ENCODE measurements around the gene SPIRE2.

SPIRE2 gene

GRCh38 chr16:89893642-89894548, 65.6 kb downstream of the SPIRE2 start:
- DNase-seq (ENCODE audit: extremely low read depth in 1 of 2, low read depth in 1 of 2): no peak

- no peak for DNase-seq (ENCODE audit: extremely low read depth in 1 of 2, low read depth in 1 of 2)
Observed at GRCh38 chr16:89895482-89896250, 67.4 kb downstream of the SPIRE2 start.

- DNase-seq (ENCODE audit: extremely low read depth in 1 of 2, low read depth in 1 of 2): no peak
Observed at GRCh38 chr16:89897204-89897603, 68.9 kb downstream of the SPIRE2 start.

- no peak for DNase-seq (ENCODE audit: extremely low read depth in 1 of 2, low read depth in 1 of 2)
Observed at GRCh38 chr16:89898201-89898967, 70.1 kb downstream of the SPIRE2 start.

- no peak for DNase-seq (ENCODE audit: extremely low read depth in 1 of 2, low read depth in 1 of 2)
Observed at GRCh38 chr16:89899879-89900481, 71.7 kb downstream of the SPIRE2 start.

- no peak for DNase-seq (ENCODE audit: extremely low read depth in 1 of 2, low read depth in 1 of 2)
Observed at GRCh38 chr16:89900885-89901284, 72.6 kb downstream of the SPIRE2 start.

GRCh38 chr16:89902980-89903379, 74.7 kb downstream of the SPIRE2 start:
- DNase-seq (ENCODE audit: extremely low read depth in 1 of 2, low read depth in 1 of 2): no peak

GRCh38 chr16:89903908-89904515, 75.7 kb downstream of the SPIRE2 start:
- no peak for DNase-seq (ENCODE audit: extremely low read depth in 1 of 2, low read depth in 1 of 2)

GRCh38 chr16:89904606-89905510, 76.6 kb downstream of the SPIRE2 start:
- DNase-seq (ENCODE audit: extremely low read depth in 1 of 2, low read depth in 1 of 2): no peak

GRCh38 chr16:89905511-89906139, 77.3 kb downstream of the SPIRE2 start:
- DNase-seq (ENCODE audit: extremely low read depth in 1 of 2, low read depth in 1 of 2): no peak

- DNase-seq (ENCODE audit: extremely low read depth in 1 of 2, low read depth in 1 of 2): no peak
Observed at GRCh38 chr16:89906140-89907025, 78.1 kb downstream of the SPIRE2 start.

GRCh38 chr16:89907055-89907814, 79.0 kb downstream of the SPIRE2 start:
- DNase-seq (ENCODE audit: extremely low read depth in 1 of 2, low read depth in 1 of 2): no peak

GRCh38 chr16:89908236-89908635, 80.0 kb downstream of the SPIRE2 start:
- DNase-seq (ENCODE audit: extremely low read depth in 1 of 2, low read depth in 1 of 2): no peak

- no peak for DNase-seq (ENCODE audit: extremely low read depth in 1 of 2, low read depth in 1 of 2)
Observed at GRCh38 chr16:89909777-89910716, 81.8 kb downstream of the SPIRE2 start.

GRCh38 chr16:89910717-89911354, 82.6 kb downstream of the SPIRE2 start:
- DNase-seq (ENCODE audit: extremely low read depth in 1 of 2, low read depth in 1 of 2): no peak

- DNase-seq (ENCODE audit: extremely low read depth in 1 of 2, low read depth in 1 of 2): no peak
Observed at GRCh38 chr16:89911375-89911774, 83.1 kb downstream of the SPIRE2 start.

All from stimulated activated CD8-positive, alpha-beta memory T cell treated with anti-CD3 and anti-CD28 coated beads, Interleukin-7, amount 100 ng/mL, for 48 hours (primary cell).